ENCODE measurements around the gene GPR160.

Gene GPR160

GRCh38 chr3:170047133-170047404 is 9.3 kb downstream of the GPR160 start:
- no peak for TF ChIP-seq CTCF (IDR thresholded peaks at IDR 0.05)

GRCh38 chr3:170049146-170050000 is 11.6 kb downstream of the GPR160 start:
- no peak for TF ChIP-seq CTCF (IDR thresholded peaks at IDR 0.05)

- no peak for TF ChIP-seq CTCF (IDR thresholded peaks at IDR 0.05)
Observed at GRCh38 chr3:170050753-170051152, 13.0 kb downstream of the GPR160 start.

- TF ChIP-seq CTCF (IDR thresholded peaks at IDR 0.05) = no peak
Observed at GRCh38 chr3:170052398-170052797, 14.6 kb downstream of the GPR160 start.

GRCh38 chr3:170054204-170054603 is 16.4 kb downstream of the GPR160 start:
- TF ChIP-seq CTCF (IDR thresholded peaks at IDR 0.05) = peak; percentile 40; the same call in 1 of the 2 replicates

GRCh38 chr3:170055209-170055608 is 17.4 kb downstream of the GPR160 start:
- no peak for TF ChIP-seq CTCF (IDR thresholded peaks at IDR 0.05)

GRCh38 chr3:170056710-170057454 is 19.1 kb downstream of the GPR160 start:
- TF ChIP-seq CTCF (IDR thresholded peaks at IDR 0.05) = no peak
